Tibial nerve (tissue), 4 donors: ENCODE data around the gene HRH4.

Source experiments
- EP300 ChIP-seq, 2 donors: sonication (generic); formaldehyde crosslinking; IDR thresholded peaks; one replicate each; pipeline ENCODE4 v1.6.1; 2017; ENCODE audit warnings: antibody characterized with exemption in 2 of 2, mild to moderate bottlenecking in 1 of 2
- POLR2A ChIP-seq, 2 donors: fragments of 450-650 bp; IDR thresholded peaks; one replicate each; pipeline ENCODE4 v1.6.1; 2017; ENCODE audit warnings: antibody characterized with exemption in 2 of 2, mild to moderate bottlenecking in 2 of 2, moderate library complexity in 2 of 2
- TF ChIP-seq, protein P1 (sequence below), 5 experiments: fragments of 200-600 bp in 3 of 5; fragments of 450-650 bp in 2 of 5; sonication (generic) in 3 of 5; IDR thresholded peaks; one replicate each; pipeline ENCODE4 v1.5.1; 2016 to 2019; ENCODE audit warnings: antibody characterized with exemption in 5 of 5, mild to moderate bottlenecking in 3 of 5, moderate library complexity in 2 of 5

DNA sequence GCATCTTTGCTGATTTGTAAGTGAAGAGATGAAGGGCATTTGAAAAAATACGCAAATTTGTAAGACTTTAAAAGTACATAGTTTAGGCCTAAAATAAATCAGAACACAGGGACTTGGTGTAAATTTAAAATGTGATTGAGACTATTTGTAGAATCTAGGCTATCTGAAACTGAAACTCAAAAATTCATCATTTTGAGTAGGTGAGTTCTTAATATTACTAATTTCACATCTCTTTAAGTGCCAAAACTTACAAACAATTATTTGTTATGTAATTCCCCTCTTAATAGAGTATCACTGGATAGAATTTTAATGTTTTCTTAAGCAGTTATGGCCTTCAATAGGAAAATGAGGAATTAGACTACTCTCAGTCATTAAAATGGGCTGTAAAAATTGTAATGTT lies 14.0 kb upstream of the HRH4 start:
- TF ChIP-seq POLR2A (IDR thresholded peaks at IDR 0.05) = no peak
- TF ChIP-seq, protein P1, sequence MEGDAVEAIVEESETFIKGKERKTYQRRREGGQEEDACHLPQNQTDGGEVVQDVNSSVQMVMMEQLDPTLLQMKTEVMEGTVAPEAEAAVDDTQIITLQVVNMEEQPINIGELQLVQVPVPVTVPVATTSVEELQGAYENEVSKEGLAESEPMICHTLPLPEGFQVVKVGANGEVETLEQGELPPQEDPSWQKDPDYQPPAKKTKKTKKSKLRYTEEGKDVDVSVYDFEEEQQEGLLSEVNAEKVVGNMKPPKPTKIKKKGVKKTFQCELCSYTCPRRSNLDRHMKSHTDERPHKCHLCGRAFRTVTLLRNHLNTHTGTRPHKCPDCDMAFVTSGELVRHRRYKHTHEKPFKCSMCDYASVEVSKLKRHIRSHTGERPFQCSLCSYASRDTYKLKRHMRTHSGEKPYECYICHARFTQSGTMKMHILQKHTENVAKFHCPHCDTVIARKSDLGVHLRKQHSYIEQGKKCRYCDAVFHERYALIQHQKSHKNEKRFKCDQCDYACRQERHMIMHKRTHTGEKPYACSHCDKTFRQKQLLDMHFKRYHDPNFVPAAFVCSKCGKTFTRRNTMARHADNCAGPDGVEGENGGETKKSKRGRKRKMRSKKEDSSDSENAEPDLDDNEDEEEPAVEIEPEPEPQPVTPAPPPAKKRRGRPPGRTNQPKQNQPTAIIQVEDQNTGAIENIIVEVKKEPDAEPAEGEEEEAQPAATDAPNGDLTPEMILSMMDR (IDR thresholded peaks at IDR 0.05) = no peak
- no peak for TF ChIP-seq EP300 (IDR thresholded peaks at IDR 0.05)
